DND-41 (cell line): ENCODE measurements around the gene SIKE1.
A peak's percentile ranks its signal among the peaks of the same experiment; 100 is the strongest.
"Not testable (repeated sequence)": the region's sequence is repeated elsewhere in the genome, so short reads cannot be mapped to it uniquely, and the experiment has no call there.

Experiments used
- ATAC-seq: fragments of 200-7000 bp; cut with Tn5 transposase; 3 replicates; pipeline ENCODE4 v1.9.1; 2021; ENCODE audit warnings: low read depth; ENCODE audit not compliant: insufficient read depth
- DNase-seq: peaks from one replicate; pipeline ENCODE4 v3.0.0-alpha.2; 2020
- H2AFZ ChIP-seq: 2 replicates; pipeline ENCODE4 v1.6.0; 2012; ENCODE audit warnings: low read depth, low read length
- H3K27ac ChIP-seq: 2 replicates; pipeline ENCODE4 v1.5.1; 2012; ENCODE audit warnings: low read length, inconsistent platforms
- H3K27me3 ChIP-seq: fragments of 200-600 bp; sonication (generic); 2 replicates; pipeline ENCODE4 v1.6.0; 2012; ENCODE audit warnings: low read length, mild to moderate bottlenecking, inconsistent platforms; ENCODE audit not compliant: insufficient read depth, poor library complexity
- H3K36me3 ChIP-seq: 2 replicates; pipeline ENCODE4 v1.5.1; 2012; ENCODE audit warnings: low read length, inconsistent platforms; ENCODE audit not compliant: insufficient read depth
- H3K4me1 ChIP-seq: 2 replicates; pipeline ENCODE4 v1.5.1; 2012; ENCODE audit warnings: mild to moderate bottlenecking, low read length; ENCODE audit not compliant: insufficient read depth
- H3K4me2 ChIP-seq: 2 replicates; pipeline ENCODE4 v1.6.0; 2012; ENCODE audit warnings: mild to moderate bottlenecking, moderate library complexity, low read length, inconsistent platforms; ENCODE audit not compliant: insufficient read depth
- H3K4me3 ChIP-seq, 2 experiments: fragments of 200-600 bp in 1 of 2; shearing (Covaris generic) in 1 of 2; 2 replicates each; pipeline ENCODE4 v1.5.1; 2012 to 2016; ENCODE audit warnings: inconsistent platforms in 2 of 2, low read length in 2 of 2, mild to moderate bottlenecking in 2 of 2, low read depth in 1 of 2, moderate library complexity in 1 of 2
- H3K79me2 ChIP-seq: 2 replicates; pipeline ENCODE4 v1.6.0; 2012; ENCODE audit warnings: low read length, inconsistent platforms; ENCODE audit not compliant: insufficient read depth
- H3K9ac ChIP-seq: 2 replicates; pipeline ENCODE4 v1.6.0; 2012; ENCODE audit warnings: low read depth, mild to moderate bottlenecking, inconsistent platforms, low read length, moderate library complexity
- H3K9me3 ChIP-seq: 2 replicates; pipeline ENCODE4 v1.5.1; 2012; ENCODE audit warnings: low read length, moderate library complexity, mild to moderate bottlenecking, inconsistent platforms; ENCODE audit not compliant: insufficient read depth, severe bottlenecking
- H4K20me1 ChIP-seq: 2 replicates; pipeline ENCODE4 v1.6.0; 2012; ENCODE audit warnings: low read length; ENCODE audit not compliant: insufficient read depth
- EZH2 ChIP-seq: IDR thresholded peaks from 3 replicates; pipeline ENCODE4 v1.6.1; 2012; ENCODE audit warnings: borderline replicate concordance, low read depth, mild to moderate bottlenecking, moderate library complexity, low read length, inconsistent platforms; ENCODE audit not compliant: severe bottlenecking
- TF ChIP-seq, protein P1 (sequence below): IDR thresholded peaks from 2 replicates; pipeline ENCODE4 v1.5.1; 2012; ENCODE audit warnings: borderline replicate concordance, low read length, moderate library complexity, mild to moderate bottlenecking; ENCODE audit not compliant: poor library complexity, severe bottlenecking; ENCODE audit errors: extremely low read depth

Gene SIKE1

DNA sequence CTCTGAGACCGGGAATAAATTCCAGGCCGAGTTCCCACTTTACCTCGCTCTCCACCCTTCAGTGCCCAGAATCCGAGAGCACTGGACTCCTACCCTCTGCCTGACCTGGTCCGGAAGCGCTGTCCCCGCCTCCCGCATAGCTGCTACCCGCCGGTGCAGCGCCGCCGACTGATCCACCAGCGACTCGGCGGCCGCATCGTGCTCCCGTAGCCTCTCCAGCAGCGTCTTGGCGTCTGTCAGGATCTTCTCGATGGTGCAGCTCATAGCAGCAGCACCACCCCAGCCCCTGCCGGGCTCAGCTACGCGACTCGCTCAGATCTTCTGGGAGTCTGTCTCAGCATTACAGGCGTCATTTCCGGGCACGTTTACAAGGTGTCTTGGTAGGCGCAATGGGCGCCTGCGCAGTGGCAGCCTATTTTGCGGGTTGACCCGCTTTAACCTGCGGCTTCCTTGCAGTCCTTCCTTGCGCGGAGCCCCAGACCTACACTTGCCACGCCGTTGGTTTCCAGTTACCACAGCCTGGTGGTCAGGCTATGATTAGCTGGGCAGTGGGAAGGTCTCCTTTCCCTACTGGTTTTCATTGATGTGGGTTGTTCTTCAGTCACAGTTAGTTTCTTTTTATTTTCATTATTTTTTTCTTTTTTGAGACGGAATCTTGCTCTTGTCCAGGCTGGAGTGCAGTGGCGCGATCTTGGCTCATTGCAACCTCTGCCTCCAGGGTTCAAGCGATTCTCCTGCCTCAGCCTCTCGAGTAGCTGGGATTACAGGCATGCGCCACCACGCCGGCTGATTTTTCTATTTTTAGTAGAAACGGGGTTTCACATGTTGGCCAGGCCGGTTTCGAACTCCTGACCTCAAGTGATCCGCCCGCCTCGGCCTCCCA lies at the start of gene SIKE1:
Gene SIKE1 (minus strand): TSS at position 342 of the 883 bp plus-strand sequence. CDS start 78 bp downstream, at position 264.
- H3K27me3 ChIP-seq, result peaks cover 5% of the 10 kb centered on the region
- peak within 1 kb of the TSS; percentile 44 to 84 for H3K4me3 ChIP-seq
- peaks cover 26% of the 10 kb centered on the region for H3K4me1 ChIP-seq
- peaks cover 28% of the 10 kb centered on the region for H3K79me2 ChIP-seq
- H3K9ac ChIP-seq, result peak within 1 kb of the TSS; percentile 70
- DNase-seq (peak; percentile 95), ATAC-seq (peak; percentile 100)
- TF ChIP-seq EZH2, result no peak
- TF ChIP-seq, protein P1, sequence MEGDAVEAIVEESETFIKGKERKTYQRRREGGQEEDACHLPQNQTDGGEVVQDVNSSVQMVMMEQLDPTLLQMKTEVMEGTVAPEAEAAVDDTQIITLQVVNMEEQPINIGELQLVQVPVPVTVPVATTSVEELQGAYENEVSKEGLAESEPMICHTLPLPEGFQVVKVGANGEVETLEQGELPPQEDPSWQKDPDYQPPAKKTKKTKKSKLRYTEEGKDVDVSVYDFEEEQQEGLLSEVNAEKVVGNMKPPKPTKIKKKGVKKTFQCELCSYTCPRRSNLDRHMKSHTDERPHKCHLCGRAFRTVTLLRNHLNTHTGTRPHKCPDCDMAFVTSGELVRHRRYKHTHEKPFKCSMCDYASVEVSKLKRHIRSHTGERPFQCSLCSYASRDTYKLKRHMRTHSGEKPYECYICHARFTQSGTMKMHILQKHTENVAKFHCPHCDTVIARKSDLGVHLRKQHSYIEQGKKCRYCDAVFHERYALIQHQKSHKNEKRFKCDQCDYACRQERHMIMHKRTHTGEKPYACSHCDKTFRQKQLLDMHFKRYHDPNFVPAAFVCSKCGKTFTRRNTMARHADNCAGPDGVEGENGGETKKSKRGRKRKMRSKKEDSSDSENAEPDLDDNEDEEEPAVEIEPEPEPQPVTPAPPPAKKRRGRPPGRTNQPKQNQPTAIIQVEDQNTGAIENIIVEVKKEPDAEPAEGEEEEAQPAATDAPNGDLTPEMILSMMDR, result no peak
- H3K4me2 ChIP-seq, result peak within 1 kb of the TSS; percentile 68
- peak within 1 kb of the TSS; percentile 84 for H3K27ac ChIP-seq
- H3K36me3 ChIP-seq, result peaks cover 31% of the 10 kb centered on the region
- no peaks in the 10 kb centered on the region for H3K9me3 ChIP-seq
- H2AFZ ChIP-seq, result peak within 1 kb of the TSS; percentile 92
- no peaks in the 10 kb centered on the region for H4K20me1 ChIP-seq

GRCh38 chr1:114830075-114830474 lies 49.6 kb upstream of the SIKE1 start:
- H4K20me1 ChIP-seq, H3K27ac ChIP-seq, H3K9ac ChIP-seq, H2AFZ ChIP-seq, H3K27me3 ChIP-seq, H3K9me3 ChIP-seq, DNase-seq, H3K4me1 ChIP-seq, H3K79me2 ChIP-seq, H3K36me3 ChIP-seq, ATAC-seq, H3K4me2 ChIP-seq, H3K4me3 ChIP-seq: not testable (repeated sequence)

- no peaks in the 10 kb centered on the region for H3K9me3 ChIP-seq
- no peak overlapping the region for H3K4me2 ChIP-seq
- no peak for DNase-seq
- TF ChIP-seq, protein P1, result no peak
- TF ChIP-seq EZH2, result no peak
- H3K4me1 ChIP-seq, result peaks cover 5% of the 10 kb centered on the region; the same call in 1 of the 2 replicates
- H3K27me3 ChIP-seq, result no peaks in the 10 kb centered on the region
- H3K27ac ChIP-seq, result no peak overlapping the region
- H3K79me2 ChIP-seq, result no peaks in the 10 kb centered on the region
- ATAC-seq, result no peak
- H3K36me3 ChIP-seq, result no peaks in the 10 kb centered on the region
- no peak overlapping the region for H3K4me3 ChIP-seq
- no peak overlapping the region for H2AFZ ChIP-seq
- H3K9ac ChIP-seq, result no peak overlapping the region
- H4K20me1 ChIP-seq, result no peaks in the 10 kb centered on the region
Observed at GRCh38 chr1:114828251-114828650, 47.8 kb upstream of the SIKE1 start.

- no peaks in the 10 kb centered on the region for H3K9me3 ChIP-seq
- TF ChIP-seq, protein P1, result no peak
- TF ChIP-seq EZH2, result no peak
Observed at GRCh38 chr1:114821978-114822377, 41.5 kb upstream of the SIKE1 start.

More at GRCh38 chr1:114821978-114822377, 41.5 kb upstream of the SIKE1 start:
- Histone ChIP-seq H3K79me2 (no peaks in the 10 kb centered on the region), H3K27ac (no peak overlapping the region), H3K4me1 (no peaks in the 10 kb centered on the region), H3K36me3 (no peaks in the 10 kb centered on the region), H3K27me3 (peaks cover 2% of the 10 kb centered on the region), H2AFZ (no peak overlapping the region), H3K4me2 (no peak overlapping the region), H3K4me3 (no peak overlapping the region), H3K9ac (no peak overlapping the region), H4K20me1 (no peaks in the 10 kb centered on the region)
- no peak for DNase-seq
- ATAC-seq, result no peak
